Osteoblast (primary cell): Measurements from ENCODE around the gene ADGRE1. TPM values are rescaled to one million over a fixed set of nuclear protein-coding genes. Genes with fewer than 3 reads are reported as not detected.

Experiments used
- DNase-seq: peaks from one replicate; pipeline ENCODE4 v3.0.0; 2011; ENCODE audit warnings: low spot score, mixed read lengths; ENCODE audit not compliant: insufficient read length; ENCODE audit errors: missing footprints
- H2AFZ ChIP-seq: 2 replicates; pipeline ENCODE4 v1.6.0; 2011; ENCODE audit warnings: mild to moderate bottlenecking, low read length
- H3K27ac ChIP-seq: 2 replicates; pipeline ENCODE4 v1.5.1; 2011; ENCODE audit warnings: mild to moderate bottlenecking, low read depth, low read length, moderate library complexity
- H3K27me3 ChIP-seq: 2 replicates; pipeline ENCODE4 v1.6.0; 2012; ENCODE audit warnings: mild to moderate bottlenecking, control low read depth, inconsistent platforms, low read length, moderate library complexity; ENCODE audit not compliant: insufficient read depth
- H3K36me3 ChIP-seq: 2 replicates; pipeline ENCODE4 v1.5.1; 2011; ENCODE audit warnings: mild to moderate bottlenecking, low read length, control low read depth, moderate library complexity; ENCODE audit not compliant: insufficient read depth
- H3K4me1 ChIP-seq: 2 replicates; pipeline ENCODE4 v1.5.1; 2011; ENCODE audit warnings: mild to moderate bottlenecking, low read length, control low read depth, moderate library complexity; ENCODE audit not compliant: insufficient read depth
- H3K4me2 ChIP-seq: 2 replicates; pipeline ENCODE4 v1.6.0; 2011; ENCODE audit warnings: mild to moderate bottlenecking, low read length; ENCODE audit not compliant: insufficient read depth
- H3K4me3 ChIP-seq: fragments of 200-600 bp; sonication (generic); 3 replicates; pipeline ENCODE4 v1.5.1; 2012; ENCODE audit warnings: mild to moderate bottlenecking, low read length, inconsistent platforms; ENCODE audit not compliant: insufficient read depth
- H3K79me2 ChIP-seq: 2 replicates; pipeline ENCODE4 v1.6.0; 2012; ENCODE audit warnings: mild to moderate bottlenecking, low read length, control low read depth, inconsistent platforms; ENCODE audit not compliant: insufficient read depth
- H3K9me3 ChIP-seq: 2 replicates; pipeline ENCODE4 v1.5.1; 2011; ENCODE audit warnings: low read depth, low read length, control low read depth
- H4K20me1 ChIP-seq: 2 replicates; pipeline ENCODE4 v1.6.0; 2012; ENCODE audit warnings: mild to moderate bottlenecking, low read length, control low read depth; ENCODE audit not compliant: insufficient read depth
- CTCF ChIP-seq: IDR thresholded peaks from 2 replicates; pipeline ENCODE4 v1.5.1; 2011; ENCODE audit warnings: mild to moderate bottlenecking, low read depth, low read length, moderate library complexity; ENCODE audit errors: extremely low read depth
- total RNA-seq: library from RNA; depleted of rRNA; stranded (reverse); fragments of >200 nt; gene quantifications from 2 replicates; pipeline ENCODE4 v1.2.3, GENCODE V29; 2012

The ADGRE1 gene
- total RNA-seq, 1 donor = not detected

GRCh38 chr19:6947745-6948144, 60.4 kb downstream of the ADGRE1 start:
- Histone ChIP-seq H3K9me3 (no peaks in the 10 kb centered on the region), H3K36me3 (no peaks in the 10 kb centered on the region), H3K4me1 (no peaks in the 10 kb centered on the region), H2AFZ (no peak overlapping the region), H3K79me2 (no peaks in the 10 kb centered on the region), H3K27me3 (no peaks in the 10 kb centered on the region), H3K4me3 (no peak overlapping the region), H4K20me1 (no peaks in the 10 kb centered on the region), H3K4me2 (no peak overlapping the region), H3K27ac (no peak overlapping the region)
- peak; percentile 66 for DNase-seq
- no peak for TF ChIP-seq CTCF

GRCh38 chr19:6948884-6949283, 61.5 kb downstream of the ADGRE1 start:
- no peak for TF ChIP-seq CTCF
- DNase-seq = no peak

GRCh38 chr19:6952956-6953355, 65.6 kb downstream of the ADGRE1 start:
- H4K20me1 ChIP-seq = no peaks in the 10 kb centered on the region
- H3K4me1 ChIP-seq = no peaks in the 10 kb centered on the region
- H3K9me3 ChIP-seq = no peaks in the 10 kb centered on the region
- H3K27me3 ChIP-seq = no peaks in the 10 kb centered on the region
- no peak overlapping the region for H3K4me2 ChIP-seq
- DNase-seq = no peak
- H2AFZ ChIP-seq = no peak overlapping the region
- no peak overlapping the region for H3K27ac ChIP-seq
- TF ChIP-seq CTCF = no peak
- no peaks in the 10 kb centered on the region for H3K79me2 ChIP-seq
- no peak overlapping the region for H3K4me3 ChIP-seq
- H3K36me3 ChIP-seq = no peaks in the 10 kb centered on the region

More at GRCh38 chr19:6948884-6949283, 61.5 kb downstream of the ADGRE1 start:
- no peaks in the 10 kb centered on the region for H3K27me3 ChIP-seq
- H3K9me3 ChIP-seq = no peaks in the 10 kb centered on the region
- H3K36me3 ChIP-seq = no peaks in the 10 kb centered on the region
- H3K27ac ChIP-seq = no peak overlapping the region
- no peak overlapping the region for H2AFZ ChIP-seq
- no peak overlapping the region for H3K4me3 ChIP-seq
- H3K4me1 ChIP-seq = no peaks in the 10 kb centered on the region
- H4K20me1 ChIP-seq = no peaks in the 10 kb centered on the region
- no peak overlapping the region for H3K4me2 ChIP-seq
- no peaks in the 10 kb centered on the region for H3K79me2 ChIP-seq

GRCh38 chr19:6955082-6955481, 67.7 kb downstream of the ADGRE1 start:
- Histone ChIP-seq H3K9me3 (peaks cover 2% of the 10 kb centered on the region), H3K4me3 (no peak overlapping the region), H2AFZ (no peak overlapping the region), H3K79me2 (no peaks in the 10 kb centered on the region), H3K4me2 (no peak overlapping the region), H3K4me1 (no peaks in the 10 kb centered on the region), H3K36me3 (no peaks in the 10 kb centered on the region), H4K20me1 (no peaks in the 10 kb centered on the region), H3K27ac (no peak overlapping the region), H3K27me3 (no peaks in the 10 kb centered on the region)
- no peak for TF ChIP-seq CTCF
- no peak for DNase-seq
